ENCODE results near the gene EPB41.

GRCh38 chr1:28950449-28950848 is 36.1 kb downstream of the EPB41 start:
- TF ChIP-seq CTCF (IDR thresholded peaks at IDR 0.05) = no peak
- no peak for TF ChIP-seq POLR2A (IDR thresholded peaks at IDR 0.05)

All from esophagus squamous epithelium (tissue), 4 donors.